HEK293 (cell line): ENCODE measurements around the gene SUCLA2.

Experiments
- KLF16 ChIP-seq: fragments of 450-650 bp; formaldehyde crosslinking; IDR thresholded peaks from 2 replicates; pipeline ENCODE4 v1.5.1; 2017; ENCODE audit warnings: missing biosample characterization, missing genetic modification characterization
- ZBTB49 ChIP-seq: fragments of 450-650 bp; formaldehyde crosslinking; IDR thresholded peaks from 2 replicates; pipeline ENCODE4 v1.5.1; 2016; ENCODE audit warnings: missing biosample characterization, missing genetic modification characterization, low read depth
- ZNF558 ChIP-seq: fragments of 450-650 bp; formaldehyde crosslinking; IDR thresholded peaks from 2 replicates; pipeline ENCODE4 v1.5.1; 2016; ENCODE audit warnings: missing biosample characterization, missing genetic modification characterization
- TF ChIP-seq, protein P1 (sequence below): fragments of 450-650 bp; formaldehyde crosslinking; IDR thresholded peaks from 2 replicates; pipeline ENCODE4 v1.5.1; 2016; ENCODE audit warnings: missing biosample characterization, missing genetic modification characterization

DNA sequence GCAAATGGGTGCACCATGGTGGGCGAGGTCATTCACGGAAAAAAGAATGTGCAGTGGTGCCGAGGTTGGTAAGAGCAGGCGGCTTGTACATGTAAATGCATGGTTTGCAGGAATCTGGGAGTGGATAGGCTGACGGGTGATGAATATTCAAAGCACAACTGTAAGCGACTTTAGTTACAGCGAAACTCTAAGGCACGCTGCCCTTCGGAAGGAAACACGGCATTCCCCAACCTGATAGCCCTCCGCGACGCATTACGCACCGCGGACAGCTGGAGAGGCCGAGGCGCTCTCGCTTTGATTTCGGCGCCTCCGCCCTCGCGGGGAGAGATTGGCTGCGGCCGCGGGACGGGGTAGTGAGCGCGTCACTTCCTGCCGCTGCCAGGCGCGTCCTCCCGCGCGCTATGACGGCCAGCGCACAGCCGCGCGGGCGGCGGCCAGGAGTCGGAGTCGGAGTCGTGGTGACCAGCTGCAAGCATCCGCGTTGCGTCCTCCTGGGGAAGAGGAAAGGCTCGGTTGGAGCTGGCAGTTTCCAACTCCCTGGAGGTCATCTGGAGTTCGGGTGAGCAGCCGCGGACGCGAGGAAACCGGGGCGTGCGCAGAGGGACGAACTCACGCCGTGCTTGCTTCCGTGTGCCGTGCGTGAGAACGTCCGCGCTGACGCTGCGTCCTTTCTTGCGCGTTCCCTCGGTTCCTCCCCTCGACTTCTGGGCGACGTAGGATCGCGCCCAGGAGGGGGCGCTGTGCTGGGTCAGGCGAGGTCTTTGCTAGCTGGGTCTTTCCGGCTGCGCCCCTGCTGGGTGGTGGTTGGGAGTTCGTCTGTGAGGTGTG, 36.5 kb upstream of the SUCLA2 start, which contains the start of gene NUDT15:
- TF ChIP-seq ZBTB49 (tag by site-specific recombination) (no peak), ZNF558 (no peak; the same call in 1 of the 2 replicates), KLF16 (0 out of 2 replicates have a peak, but pooled peaks have one; percentile 67)
- TF ChIP-seq, protein P1, sequence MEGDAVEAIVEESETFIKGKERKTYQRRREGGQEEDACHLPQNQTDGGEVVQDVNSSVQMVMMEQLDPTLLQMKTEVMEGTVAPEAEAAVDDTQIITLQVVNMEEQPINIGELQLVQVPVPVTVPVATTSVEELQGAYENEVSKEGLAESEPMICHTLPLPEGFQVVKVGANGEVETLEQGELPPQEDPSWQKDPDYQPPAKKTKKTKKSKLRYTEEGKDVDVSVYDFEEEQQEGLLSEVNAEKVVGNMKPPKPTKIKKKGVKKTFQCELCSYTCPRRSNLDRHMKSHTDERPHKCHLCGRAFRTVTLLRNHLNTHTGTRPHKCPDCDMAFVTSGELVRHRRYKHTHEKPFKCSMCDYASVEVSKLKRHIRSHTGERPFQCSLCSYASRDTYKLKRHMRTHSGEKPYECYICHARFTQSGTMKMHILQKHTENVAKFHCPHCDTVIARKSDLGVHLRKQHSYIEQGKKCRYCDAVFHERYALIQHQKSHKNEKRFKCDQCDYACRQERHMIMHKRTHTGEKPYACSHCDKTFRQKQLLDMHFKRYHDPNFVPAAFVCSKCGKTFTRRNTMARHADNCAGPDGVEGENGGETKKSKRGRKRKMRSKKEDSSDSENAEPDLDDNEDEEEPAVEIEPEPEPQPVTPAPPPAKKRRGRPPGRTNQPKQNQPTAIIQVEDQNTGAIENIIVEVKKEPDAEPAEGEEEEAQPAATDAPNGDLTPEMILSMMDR (tag by site-specific recombination): peak; percentile 96
